Measurements from ENCODE around the gene E2F4.

- TF ChIP-seq ZNF70 (CRISPR knock-in tag; IDR thresholded peaks at IDR 0.05) (no peak), CSRNP3 (CRISPR knock-in tag; IDR thresholded peaks at IDR 0.05) (no peak), TSHZ2 (CRISPR knock-in tag; IDR thresholded peaks at IDR 0.05) (no peak), CREB5 (CRISPR knock-in tag; IDR thresholded peaks at IDR 0.05; ENCODE audit: low read depth) (no peak), RARB (CRISPR knock-in tag; IDR thresholded peaks at IDR 0.05) (no peak), ARNTL (CRISPR knock-in tag; IDR thresholded peaks at IDR 0.05; ENCODE audit: borderline replicate concordance, low read depth) (no peak), BACH2 (CRISPR knock-in tag; IDR thresholded peaks at IDR 0.05; ENCODE audit: borderline replicate concordance) (no peak), ZFP30 (CRISPR knock-in tag; IDR thresholded peaks at IDR 0.05) (no peak), ISL1 (CRISPR knock-in tag; IDR thresholded peaks at IDR 0.05) (no peak), ZC3H10 (CRISPR knock-in tag; IDR thresholded peaks at IDR 0.05) (no peak)
These were observed 3.6 kb upstream of the E2F4 start for GRCh38 chr16:67188323-67188722.

Data from SK-N-SH treated with all-trans-retinoic acid at 6 μM for 48 hours (cell line).